Activated CD8-positive, alpha-beta memory T cell treated with anti-CD3 and anti-CD28 coated beads for 4 hours (primary cell): ENCODE measurements around the gene STARD10.
A peak's percentile ranks its signal among the peaks of the same experiment; 100 is the strongest.
"Not testable (repeated sequence)": the region's sequence is repeated elsewhere in the genome, so short reads cannot be mapped to it uniquely, and the experiment has no call there.

Experiments used
- DNase-seq, 2 donors: peaks; one replicate each; pipeline ENCODE4 v3.0.0-alpha.2; 2020; ENCODE audit warnings: low read depth in 2 of 2

Gene STARD10

GRCh38 chr11:72793425-72794367 lies at the start of gene STARD10:
TSS of gene STARD10 (minus strand) at chr11:72794047. CDS start at chr11:72781181, 12,866 bp downstream.
- DNase-seq = peak; percentile 85 to 90

GRCh38 chr11:72842653-72843330 lies 48.9 kb upstream of the STARD10 start:
- DNase-seq = no peak

- no peak for DNase-seq
Observed at GRCh38 chr11:72842126-72842525, 48.3 kb upstream of the STARD10 start.

GRCh38 chr11:72841397-72841796 lies 47.5 kb upstream of the STARD10 start:
- DNase-seq = no peak

- DNase-seq = no peak
Observed at GRCh38 chr11:72840780-72841179, 46.9 kb upstream of the STARD10 start.

- DNase-seq = no peak
Observed at GRCh38 chr11:72838691-72839305, 45.0 kb upstream of the STARD10 start.

- DNase-seq = no peak
Observed at GRCh38 chr11:72836111-72836510, 42.3 kb upstream of the STARD10 start.

- no peak for DNase-seq
Observed at GRCh38 chr11:72834905-72835304, 41.1 kb upstream of the STARD10 start.

GRCh38 chr11:72833811-72834493 lies 40.1 kb upstream of the STARD10 start:
- no peak for DNase-seq

- no peak for DNase-seq
Observed at GRCh38 chr11:72833083-72833733, 39.4 kb upstream of the STARD10 start.

- no peak for DNase-seq
Observed at GRCh38 chr11:72832301-72833082, 38.6 kb upstream of the STARD10 start.

- no peak for DNase-seq
Observed at GRCh38 chr11:72831521-72832300, 37.9 kb upstream of the STARD10 start.

- DNase-seq = no peak
Observed at GRCh38 chr11:72829884-72830533, 36.2 kb upstream of the STARD10 start.

GRCh38 chr11:72829178-72829577 lies 35.3 kb upstream of the STARD10 start:
- no peak for DNase-seq

- DNase-seq = no peak
Observed at GRCh38 chr11:72828692-72829101, 34.9 kb upstream of the STARD10 start.

GRCh38 chr11:72828081-72828567 lies 34.3 kb upstream of the STARD10 start:
- DNase-seq = no peak

GRCh38 chr11:72827656-72828055 lies 33.8 kb upstream of the STARD10 start:
- DNase-seq = not testable (repeated sequence)

GRCh38 chr11:72826942-72827480 lies 33.2 kb upstream of the STARD10 start:
- no peak for DNase-seq
